Uterus (tissue), 4 donors: ENCODE measurements around the gene GADD45B. TPM values are rescaled to one million over a fixed set of nuclear protein-coding genes. Genes with fewer than 3 reads are reported as not detected.

ENCODE experiments used
- DNase-seq, 2 donors: peaks; one replicate each; pipeline ENCODE4 v3.0.0-alpha.2; 2019 to 2020
- H3K27ac ChIP-seq, 2 donors: fragments of 200-600 bp; sonication (generic); 1 replicate in 1 of 2; 2 replicates in 1 of 2; pipeline ENCODE4 v1.5.1; 2016 to 2018
- H3K27me3 ChIP-seq, 2 donors: fragments of 200-600 bp; sonication (generic); one replicate each; pipeline ENCODE4 v1.5.1; 2018 to 2019; ENCODE audit warnings: control low read depth in 1 of 2
- H3K36me3 ChIP-seq, 2 donors: fragments of 200-600 bp; sonication (generic); one replicate each; pipeline ENCODE4 v1.5.1; 2019; ENCODE audit warnings: control low read depth in 1 of 2
- H3K4me1 ChIP-seq, 2 donors: fragments of 200-600 bp; sonication (generic); one replicate each; pipeline ENCODE4 v1.5.1; 2018 to 2019; ENCODE audit warnings: control low read depth in 1 of 2
- H3K4me3 ChIP-seq, 2 donors: fragments of 200-600 bp; sonication (generic); 1 replicate in 1 of 2; 2 replicates in 1 of 2; pipeline ENCODE4 v1.5.1; 2018 to 2019; ENCODE audit warnings: mild to moderate bottlenecking in 1 of 2
- H3K9me3 ChIP-seq, 2 donors: fragments of 200-600 bp; sonication (generic); one replicate each; pipeline ENCODE4 v1.5.1; 2019; ENCODE audit warnings: control low read depth in 1 of 2
- CTCF ChIP-seq, 4 experiments: fragments of 200-600 bp in 2 of 4; fragments of 450-650 bp in 2 of 4; sonication (generic) in 2 of 4; IDR thresholded peaks; one replicate each; pipeline ENCODE4 v1.5.1; 2016 to 2019; ENCODE audit warnings: antibody characterized with exemption in 4 of 4, mild to moderate bottlenecking in 2 of 4, moderate library complexity in 1 of 4
- POLR2A ChIP-seq, 2 donors: fragments of 450-650 bp; IDR thresholded peaks; one replicate each; pipeline ENCODE4 v1.6.1; 2016; ENCODE audit warnings: antibody characterized with exemption in 2 of 2, mild to moderate bottlenecking in 1 of 2, moderate library complexity in 1 of 2
- intact Hi-C: fragments of 100-400 bp; cut with DNase I; formaldehyde crosslinking; loops from one replicate; pipeline ENCODE4 v1.15.1; 2023; ENCODE audit warnings: low total_unique reads
- total RNA-seq, 4 donors: library from RNA; depleted of rRNA in 3 of 4; stranded (reverse); fragments of >200 nt in 3 of 4; gene quantifications; one replicate each; pipeline versions ENCODE4 v1.1.0 to v1.2.4, GENCODE V29; 2014 to 2023
- donor health status: DM: yes; HTN: yes; CAD: no.

Gene GADD45B
- total RNA-seq, 4 donors from 2014 or later = 17.6 to 68.2 (median 38.0) TPM

DNA sequence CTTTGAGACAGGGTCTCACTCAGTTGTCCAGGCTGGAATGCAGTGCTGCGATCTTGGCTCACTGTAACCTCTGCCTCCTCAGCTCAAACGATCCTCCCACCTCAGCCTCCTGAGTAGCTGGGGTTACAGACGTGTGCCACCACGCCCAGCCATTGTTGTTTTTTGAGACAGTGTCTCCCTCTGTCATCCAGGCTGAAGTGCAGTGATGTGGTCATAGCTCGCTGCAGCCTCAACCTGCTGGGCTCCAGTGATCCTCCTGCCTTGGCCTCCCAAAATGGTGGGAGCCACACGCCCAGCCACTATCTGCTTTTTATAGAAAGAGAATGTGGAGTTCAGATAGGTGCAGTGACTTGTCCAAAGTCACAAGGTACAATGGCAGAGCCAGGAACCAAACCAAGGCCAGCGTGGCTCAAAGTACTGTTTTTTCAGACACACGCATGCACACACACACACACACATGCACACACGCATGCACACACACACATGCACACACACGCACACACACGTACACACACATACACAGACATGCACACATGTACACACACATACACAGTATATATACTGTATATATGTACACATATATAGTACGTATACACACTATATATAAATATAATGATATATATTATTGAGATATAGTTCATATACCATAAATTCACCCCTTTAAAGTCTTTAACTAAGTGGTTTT, 6.6 kb downstream of the GADD45B start:
- TF ChIP-seq POLR2A (IDR thresholded peaks at IDR 0.05) (no peak), CTCF (IDR thresholded peaks at IDR 0.05) (no peak)
- no peak for DNase-seq
- Histone ChIP-seq H3K9me3 (peaks cover 0 to 5% of the 10 kb centered on the region in 2 donors), H3K27me3 (no peaks in the 10 kb centered on the region), H3K27ac (no peak overlapping the region), H3K36me3 (no peaks in the 10 kb centered on the region), H3K4me3 (no peak overlapping the region), H3K4me1 (peaks cover 0 to 7% of the 10 kb centered on the region in 2 donors)
- intact Hi-C loops = no loop called here

- DNase-seq = no peak
- no peak for TF ChIP-seq POLR2A (IDR thresholded peaks at IDR 0.05)
- TF ChIP-seq CTCF (IDR thresholded peaks at IDR 0.05) = no peak
- H3K9me3 ChIP-seq = peaks cover 0 to 5% of the 10 kb centered on the region in 2 donors
- no peak overlapping the region for H3K4me3 ChIP-seq
- no peaks in the 10 kb centered on the region for H3K27me3 ChIP-seq
- H3K36me3 ChIP-seq = no peaks in the 10 kb centered on the region
- H3K4me1 ChIP-seq = peaks cover 0 to 9% of the 10 kb centered on the region in 2 donors
- intact Hi-C loops = no loop called here
- no peak overlapping the region for H3K27ac ChIP-seq
These were observed 7.2 kb downstream of the GADD45B start for GRCh38 chr19:2483084-2483483.

GRCh38 chr19:2483484-2484151, 7.7 kb downstream of the GADD45B start:
- Histone ChIP-seq H3K27ac (no peak overlapping the region), H3K36me3 (no peaks in the 10 kb centered on the region), H3K9me3 (peaks cover 0 to 5% of the 10 kb centered on the region in 2 donors), H3K27me3 (no peaks in the 10 kb centered on the region), H3K4me3 (no peak overlapping the region), H3K4me1 (peaks cover 0 to 14% of the 10 kb centered on the region in 2 donors)
- no peak for DNase-seq
- TF ChIP-seq CTCF (IDR thresholded peaks at IDR 0.05) (no peak), POLR2A (IDR thresholded peaks at IDR 0.05) (no peak)
- intact Hi-C loops = no loop called here

GRCh38 chr19:2484178-2484937, 8.4 kb downstream of the GADD45B start:
- no peak for DNase-seq
- TF ChIP-seq POLR2A (IDR thresholded peaks at IDR 0.05) (no peak), CTCF (IDR thresholded peaks at IDR 0.05) (no peak)
- no peak overlapping the region for H3K27ac ChIP-seq

More at GRCh38 chr19:2484178-2484937, 8.4 kb downstream of the GADD45B start:
- Histone ChIP-seq H3K4me3 (no peak overlapping the region), H3K4me1 (peaks cover 0 to 16% of the 10 kb centered on the region in 2 donors), H3K9me3 (peaks cover 0 to 5% of the 10 kb centered on the region in 2 donors), H3K27me3 (no peaks in the 10 kb centered on the region), H3K36me3 (no peaks in the 10 kb centered on the region)
- intact Hi-C loops = no loop called here
